HG03280 (cell line): ENCODE measurements around the gene PITPNM1.
"Not testable (repeated sequence)": the region's sequence is repeated elsewhere in the genome, so short reads cannot be mapped to it uniquely, and the experiment has no call there.

ENCODE experiments used
- ATAC-seq: cut with Tn5 transposase; IDR thresholded peaks from one replicate; pipeline ENCODE4 v1.9.1; 2021; ENCODE audit warnings: mild to moderate bottlenecking, moderate library complexity; ENCODE audit not compliant: unreplicated experiment

Gene PITPNM1

DNA sequence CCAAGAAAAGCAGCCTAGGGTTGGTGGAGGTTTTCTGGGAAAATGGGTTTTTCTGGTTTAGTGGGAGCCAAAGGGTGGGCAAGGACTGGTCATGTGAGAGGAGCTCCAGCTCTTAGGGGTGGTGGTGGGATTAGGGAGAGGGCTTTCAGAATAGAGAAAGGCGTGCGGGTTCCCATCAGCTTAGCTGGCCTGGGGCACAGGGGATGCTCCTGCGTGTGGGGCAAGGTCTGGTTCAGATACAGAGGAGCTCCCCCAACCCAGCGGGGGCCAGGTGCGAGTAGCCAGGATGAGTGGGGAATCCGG is 36.8 kb downstream of the PITPNM1 start:
- ATAC-seq = no peak

- ATAC-seq = no peak
These were observed 37.1 kb downstream of the PITPNM1 start for GRCh38 chr11:67468056-67468455.

GRCh38 chr11:67466962-67467771 is 38.0 kb downstream of the PITPNM1 start:
- ATAC-seq = no peak

DNA sequence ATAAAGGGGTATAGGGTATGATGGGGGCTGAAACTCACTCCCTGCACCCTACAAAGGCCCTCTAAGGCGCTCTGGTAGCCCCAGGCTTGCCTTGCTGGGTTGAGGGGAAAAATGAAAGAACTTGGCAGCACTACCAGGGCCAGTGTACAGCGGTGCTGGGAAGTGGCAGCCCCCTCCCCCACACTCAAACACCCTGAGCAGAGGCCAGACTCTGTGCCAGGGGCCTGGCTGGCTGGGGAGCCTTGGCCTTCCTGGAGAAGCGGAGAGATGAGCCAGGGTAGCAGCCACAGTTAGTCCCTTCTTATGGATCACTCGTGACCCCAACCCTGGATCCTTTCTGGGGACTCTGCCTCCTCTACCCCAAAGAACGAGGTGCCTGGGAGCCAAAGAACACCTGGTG is 38.8 kb downstream of the PITPNM1 start:
- ATAC-seq = no peak

DNA sequence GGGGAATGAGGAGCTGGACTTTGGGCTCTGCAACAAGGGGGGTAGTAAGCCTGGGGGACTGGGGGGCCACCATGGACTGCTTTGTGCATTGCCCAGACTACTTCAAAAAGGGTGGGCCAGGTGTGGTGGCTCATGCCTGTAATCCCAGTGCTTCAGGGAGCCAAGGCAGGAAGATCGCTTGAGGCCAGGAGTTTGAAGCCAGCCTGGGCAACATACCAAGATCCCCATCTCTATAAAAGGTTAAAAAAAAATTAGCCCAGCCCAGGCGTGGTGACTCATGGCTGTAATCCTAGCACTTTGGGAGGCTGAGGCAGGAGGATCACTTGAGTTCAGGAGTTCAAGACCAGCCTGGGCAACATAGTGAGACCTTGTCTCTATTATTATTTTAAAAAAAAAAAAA is 39.6 kb downstream of the PITPNM1 start:
- ATAC-seq = not testable (repeated sequence)

DNA sequence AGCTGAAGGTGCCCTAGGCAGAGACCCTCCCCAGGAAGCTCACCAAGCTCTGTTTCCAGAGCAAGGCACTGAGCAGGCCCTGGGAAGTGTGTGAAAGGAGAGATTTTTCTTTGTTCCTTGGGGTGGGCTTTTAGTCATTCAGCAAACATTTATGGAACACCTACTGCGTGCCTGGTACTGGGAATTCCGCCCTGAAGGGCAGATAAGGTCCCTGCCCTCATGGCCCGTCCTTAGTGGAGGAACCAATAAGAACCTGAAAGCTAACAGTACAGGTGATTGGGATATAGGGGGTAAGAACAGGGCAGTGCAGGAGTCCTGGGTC is 40.0 kb downstream of the PITPNM1 start:
- no peak for ATAC-seq

- ATAC-seq = peak; percentile 68
These were observed 40.6 kb downstream of the PITPNM1 start for GRCh38 chr11:67464411-67465188.

DNA sequence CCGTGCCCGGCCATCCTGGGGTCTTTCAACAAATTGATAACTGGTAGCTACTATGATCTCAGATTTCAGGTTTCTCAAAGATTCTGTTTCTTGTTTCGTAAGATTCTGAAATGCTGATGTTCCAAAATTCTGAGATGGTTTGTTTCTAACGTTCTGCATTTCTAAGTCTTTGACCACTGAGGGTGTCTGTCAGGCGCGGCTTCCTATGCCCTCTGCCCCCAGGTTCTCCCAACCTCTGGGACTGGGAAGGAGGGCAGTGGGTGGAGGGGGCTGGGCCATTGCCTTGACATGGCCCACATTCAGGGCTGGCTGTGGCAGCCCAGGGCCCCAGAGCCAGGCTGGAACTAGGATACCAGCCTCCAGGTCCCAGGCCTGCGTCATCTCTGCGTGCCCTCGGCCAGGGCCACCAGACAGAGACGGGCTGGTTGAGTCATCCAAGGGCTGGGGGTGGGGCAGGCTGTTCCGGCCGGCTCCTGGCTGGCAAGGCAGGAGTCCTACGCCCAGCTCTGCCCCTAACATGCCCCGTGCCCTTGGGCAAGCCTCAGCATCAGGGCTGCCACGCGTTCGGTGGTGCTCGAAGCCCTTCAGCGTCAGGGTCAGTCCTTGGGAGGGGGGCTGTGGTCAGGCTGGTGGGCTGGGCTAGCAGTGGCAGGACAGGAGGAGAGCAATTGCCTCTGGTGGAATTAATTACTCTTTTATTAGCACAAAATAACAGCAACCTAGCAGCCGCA is 41.3 kb downstream of the PITPNM1 start:
- no peak for ATAC-seq

- ATAC-seq = no peak
These were observed 42.0 kb downstream of the PITPNM1 start for GRCh38 chr11:67463186-67463585.

DNA sequence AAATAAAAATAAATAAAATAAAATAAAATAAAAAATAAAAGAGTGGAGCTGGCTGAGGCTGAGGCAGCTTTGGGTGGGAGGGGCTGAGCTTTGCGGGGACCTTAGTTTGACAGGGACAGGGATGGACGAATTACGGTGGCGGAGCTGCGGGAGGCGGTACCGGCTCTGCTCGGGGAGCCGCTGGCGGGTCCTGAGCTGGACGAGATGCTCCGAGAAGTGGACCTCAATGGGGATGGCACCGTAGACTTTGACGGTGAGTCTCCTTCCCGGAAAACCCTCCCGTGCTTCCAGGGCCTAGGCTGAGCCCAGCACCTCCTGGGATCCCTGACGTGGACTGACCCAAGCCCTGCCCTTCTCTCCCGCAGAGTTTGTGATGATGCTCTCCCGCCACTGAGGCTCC is 46.9 kb downstream of the PITPNM1 start:
- ATAC-seq = no peak

DNA sequence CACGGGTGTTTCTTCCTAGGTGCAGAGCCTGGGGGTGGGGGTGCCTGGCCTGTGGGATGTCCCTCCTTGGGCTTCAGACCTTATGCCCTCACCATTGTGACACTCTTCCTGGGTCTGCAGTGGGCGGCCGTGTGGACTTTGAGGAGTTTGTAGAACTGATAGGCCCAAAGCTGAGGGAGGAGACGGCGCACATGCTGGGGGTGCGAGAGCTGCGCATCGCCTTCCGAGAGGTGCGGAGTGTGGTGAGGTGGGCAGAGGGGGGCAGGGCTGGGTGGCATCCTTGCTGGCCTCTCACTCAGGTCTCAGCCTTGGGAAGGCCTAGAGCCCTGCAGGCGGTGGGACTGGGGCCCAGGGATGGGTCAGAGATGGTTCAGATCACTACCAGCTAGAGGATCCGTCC is 47.7 kb downstream of the PITPNM1 start:
- no peak for ATAC-seq

DNA sequence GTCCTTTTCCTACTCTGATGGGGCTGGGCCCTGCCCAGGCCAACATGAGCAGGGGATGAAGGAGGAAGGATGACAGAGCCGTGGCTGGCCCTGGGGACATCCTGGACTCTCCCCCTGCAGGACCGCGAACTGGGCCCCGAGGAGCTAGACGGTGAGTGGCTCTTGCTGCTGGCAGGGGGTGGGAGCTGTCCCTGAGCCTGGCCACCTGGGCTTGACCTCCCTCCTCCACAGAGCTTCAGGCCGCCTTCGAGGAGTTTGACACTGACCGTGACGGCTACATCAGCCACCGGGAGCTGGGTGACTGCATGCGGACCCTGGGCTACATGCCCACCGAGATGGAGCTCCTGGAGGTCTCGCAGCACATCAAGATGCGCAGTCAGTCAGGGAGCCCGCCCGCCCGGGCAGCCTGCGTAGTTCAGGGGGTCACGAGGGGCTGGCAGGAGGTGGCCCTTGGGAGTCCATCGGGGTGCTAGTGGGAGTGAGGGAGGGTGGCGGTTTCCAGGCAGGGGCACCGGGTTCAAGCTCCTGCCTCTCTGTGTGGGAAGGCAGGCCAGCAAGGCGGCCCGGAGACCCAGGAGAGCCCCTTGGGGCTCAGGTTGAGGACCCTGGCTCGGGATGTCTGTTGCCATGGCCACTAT is 49.0 kb downstream of the PITPNM1 start:
- ATAC-seq = no peak

DNA sequence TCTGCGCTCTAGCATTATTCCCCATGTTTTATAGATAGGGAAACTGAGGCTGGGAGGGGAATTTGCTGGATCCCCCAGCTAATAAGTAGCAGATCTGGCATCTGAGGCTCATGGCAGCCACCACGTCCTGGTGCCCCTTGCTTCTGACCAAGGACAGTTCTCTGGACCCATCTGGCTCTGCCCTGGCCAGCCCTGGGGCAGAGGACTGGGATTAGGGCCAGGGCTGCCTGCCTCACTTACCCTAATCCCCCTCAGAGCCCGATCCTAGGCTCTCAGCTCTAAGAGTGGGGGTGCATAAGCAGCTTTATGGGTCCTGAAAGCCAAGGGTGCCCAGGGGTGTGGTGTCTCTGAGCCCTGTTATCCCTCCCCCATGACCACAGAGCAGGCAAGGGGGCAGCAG is 50.1 kb downstream of the PITPNM1 start, which contains the start of gene CABP4:
Gene CABP4, plus strand, starts transcription at position 301 of the 400 bp plus-strand sequence. Its CDS starts 70 bp downstream, at position 371.
- ATAC-seq = no peak

DNA sequence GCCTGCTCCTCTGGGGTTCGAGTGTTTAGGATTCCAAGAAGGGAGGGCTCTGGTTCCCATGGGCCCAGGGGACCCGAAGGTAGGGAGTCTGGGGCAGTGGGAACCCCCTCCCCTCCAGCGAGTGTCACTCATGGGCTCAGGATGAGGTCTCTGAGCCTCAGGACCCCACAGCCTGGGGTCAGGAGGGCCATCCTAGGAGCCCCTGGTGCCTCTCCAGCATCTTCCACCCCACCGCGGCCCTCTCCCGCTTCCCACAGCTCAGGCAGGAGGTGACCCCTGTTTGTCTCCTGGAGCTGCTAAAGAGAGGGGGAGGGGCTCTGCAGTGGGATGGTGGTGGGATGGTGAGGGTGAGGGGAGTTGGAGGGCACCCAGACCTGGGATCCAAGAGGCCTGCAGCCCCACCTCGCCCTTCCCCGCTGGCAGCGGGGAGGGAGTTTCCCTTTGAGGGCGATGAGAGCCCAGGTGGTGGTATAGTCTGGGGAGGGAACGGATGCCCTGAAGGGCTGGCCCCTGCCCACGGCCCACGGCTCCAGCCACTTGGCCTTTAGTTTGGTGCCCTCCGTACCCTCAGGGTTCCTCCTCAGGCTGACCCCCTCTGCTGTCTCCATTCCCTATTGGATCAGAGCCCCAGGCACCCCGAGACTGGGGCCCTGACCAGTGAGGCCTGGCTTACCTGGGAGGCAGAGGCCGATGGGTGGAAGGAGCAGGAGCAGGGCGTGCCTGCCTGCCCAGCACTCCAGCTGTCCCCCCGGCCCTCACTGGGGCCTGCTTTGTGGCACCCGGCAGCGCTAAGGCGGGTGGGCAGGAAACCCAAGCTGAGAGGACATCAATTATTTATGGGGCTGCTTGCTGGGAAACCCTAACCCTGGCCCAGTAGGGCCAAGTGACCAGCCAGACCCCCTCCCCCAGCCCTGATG is 51.1 kb downstream of the PITPNM1 start:
- no peak for ATAC-seq

- no peak for ATAC-seq
These were observed 52.8 kb downstream of the PITPNM1 start, which contains the start of gene GPR152 for GRCh38 chr11:67452141-67452952. Gene GPR152, minus strand, starts transcription at chr11:67452729. Its CDS starts 5 bp downstream, at chr11:67452724.

DNA sequence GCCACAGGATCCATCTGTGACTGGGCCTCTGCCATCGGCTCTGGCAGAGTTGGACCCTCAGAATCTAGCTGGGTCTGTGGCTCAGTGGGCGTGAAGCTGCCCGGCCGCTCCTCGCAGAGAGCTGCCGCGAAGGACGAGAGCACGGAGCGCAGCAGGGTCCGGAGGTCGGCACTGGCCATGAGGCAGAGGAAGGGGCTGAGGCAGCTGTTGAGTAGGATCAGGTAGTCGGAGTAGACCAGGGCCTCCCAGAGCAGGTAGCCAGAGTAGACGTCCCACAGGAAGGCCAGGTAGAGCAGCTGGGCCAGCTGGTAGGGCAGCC is 53.5 kb downstream of the PITPNM1 start:
- ATAC-seq = no peak

DNA sequence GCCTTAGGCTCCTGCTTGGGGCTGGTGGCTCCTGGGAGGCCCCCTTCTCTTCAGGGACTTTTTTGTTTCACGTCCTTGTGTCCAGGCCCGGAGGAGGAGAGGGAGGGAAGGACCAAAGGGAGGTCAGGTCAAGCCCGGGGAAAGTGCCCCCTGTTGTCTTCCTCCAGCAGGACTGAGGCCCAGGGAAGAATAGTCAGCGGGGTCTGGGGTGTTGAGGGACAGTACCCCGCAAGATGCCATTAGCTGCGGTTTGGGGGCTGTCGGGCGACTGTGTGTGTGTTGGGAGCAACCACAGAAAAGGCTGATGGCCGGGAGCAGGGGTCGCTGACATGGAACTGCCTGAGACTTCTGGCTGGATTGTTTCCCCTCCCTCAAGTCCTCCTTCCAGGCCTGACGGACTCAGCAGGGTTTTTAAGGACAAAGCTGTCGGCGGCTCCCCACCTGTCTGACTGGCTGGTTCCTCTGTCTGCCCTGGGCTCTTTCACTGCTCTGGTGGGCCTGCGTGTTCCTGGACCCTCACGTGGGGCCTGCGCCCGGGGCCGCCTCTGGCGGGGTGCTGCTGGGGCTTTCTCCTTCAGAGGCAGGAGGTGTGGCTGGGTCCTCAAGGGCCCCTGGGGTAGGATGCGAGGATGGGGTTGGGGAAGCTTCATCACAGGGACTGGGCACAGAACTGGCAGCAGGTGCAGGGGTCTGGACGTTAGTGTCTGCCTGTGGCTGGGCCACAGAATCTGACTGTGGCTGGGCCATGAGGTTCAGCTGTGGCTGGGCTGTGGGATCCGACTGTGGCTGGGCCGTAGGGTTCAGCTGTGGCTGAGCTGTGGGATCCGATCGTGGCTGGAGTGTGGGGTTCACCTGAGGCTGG is 54.1 kb downstream of the PITPNM1 start:
- no peak for ATAC-seq

DNA sequence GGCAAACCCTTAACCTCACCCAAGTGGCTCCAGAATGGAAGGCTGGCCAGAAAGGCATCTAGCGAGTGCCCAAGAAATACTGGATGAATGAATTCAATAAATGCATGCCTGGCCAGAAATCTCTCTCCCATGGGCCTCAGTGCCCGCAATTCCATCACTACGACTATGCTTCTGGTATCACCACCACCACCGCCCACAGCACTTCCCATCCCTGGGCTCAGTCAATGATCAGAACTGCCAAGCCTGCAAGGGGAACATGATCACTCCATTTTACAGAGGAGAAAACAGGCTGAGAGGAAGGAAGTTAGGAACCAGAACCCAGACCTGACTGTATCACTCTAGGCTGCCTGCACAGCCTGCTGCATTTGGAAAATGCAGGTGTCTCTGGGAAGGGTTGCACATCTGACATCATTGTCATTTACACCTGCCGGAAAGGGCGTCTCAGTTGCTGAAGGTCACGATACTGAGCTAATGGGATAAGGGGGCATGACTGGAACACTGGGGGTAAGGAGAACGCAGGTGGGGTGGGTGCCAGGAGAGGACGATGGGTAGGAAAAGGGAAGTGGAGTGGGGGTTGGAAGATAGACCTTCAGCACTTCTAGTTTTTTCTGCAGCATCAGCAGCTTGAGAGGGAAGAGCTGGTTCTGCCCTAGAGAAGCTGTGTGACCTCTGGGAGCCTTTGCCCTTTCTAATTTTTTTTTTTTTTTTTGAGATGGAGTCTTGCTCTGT is 55.9 kb downstream of the PITPNM1 start:
- no peak for ATAC-seq
